Measurements from ENCODE around the gene PNPLA8.

Gene PNPLA8

GRCh38 chr7:108452707-108453106 is 73.2 kb downstream of the PNPLA8 start:
- TF ChIP-seq FOXM1 (IDR thresholded peaks at IDR 0.05; ENCODE audit: borderline replicate concordance, low read depth) = no peak
- TF ChIP-seq CREB1 (IDR thresholded peaks at IDR 0.05; ENCODE audit: low read depth) = no peak
- no peak for TF ChIP-seq MAX (IDR thresholded peaks at IDR 0.05)
- TF ChIP-seq USF1 (IDR thresholded peaks at IDR 0.05) = no peak
- TF ChIP-seq RAD21 (IDR thresholded peaks at IDR 0.05; ENCODE audit: low read depth) = peak; percentile 43; the same call in 1 of the 2 replicates

- TF ChIP-seq USF1 (IDR thresholded peaks at IDR 0.05) (no peak), ZBTB7A (IDR thresholded peaks at IDR 0.05; ENCODE audit: low read depth) (no peak), RAD21 (IDR thresholded peaks at IDR 0.05; ENCODE audit: low read depth) (no peak), NFIC (IDR thresholded peaks at IDR 0.05) (no peak), TCF12 (IDR thresholded peaks at IDR 0.05; ENCODE audit: low read depth) (no peak), TAF1 (IDR thresholded peaks at IDR 0.05; ENCODE audit: low read depth) (no peak), CREB1 (IDR thresholded peaks at IDR 0.05; ENCODE audit: low read depth) (no peak), REST (IDR thresholded peaks at IDR 0.05; ENCODE audit: low read depth) (no peak), FOXM1 (IDR thresholded peaks at IDR 0.05; ENCODE audit: borderline replicate concordance, low read depth) (no peak), YY1 (IDR thresholded peaks at IDR 0.05; ENCODE audit: low read depth) (no peak), MAX (IDR thresholded peaks at IDR 0.05) (no peak), TEAD4 (IDR thresholded peaks at IDR 0.05) (no peak), EGR1 (IDR thresholded peaks at IDR 0.05) (no peak), CEBPB (IDR thresholded peaks at IDR 0.05) (no peak), EP300 (IDR thresholded peaks at IDR 0.05; ENCODE audit: borderline replicate concordance) (no peak)
Observed at GRCh38 chr7:108451296-108451848, 74.6 kb downstream of the PNPLA8 start.

GRCh38 chr7:108450160-108450559 is 75.8 kb downstream of the PNPLA8 start:
- TF ChIP-seq EGR1 (IDR thresholded peaks at IDR 0.05) = no peak
- TF ChIP-seq TEAD4 (IDR thresholded peaks at IDR 0.05) = no peak
- TF ChIP-seq USF1 (IDR thresholded peaks at IDR 0.05) = no peak
- no peak for TF ChIP-seq CEBPB (IDR thresholded peaks at IDR 0.05)
- TF ChIP-seq TAF1 (IDR thresholded peaks at IDR 0.05; ENCODE audit: low read depth) = no peak
- TF ChIP-seq TCF12 (IDR thresholded peaks at IDR 0.05; ENCODE audit: low read depth) = no peak
- TF ChIP-seq MAX (IDR thresholded peaks at IDR 0.05) = no peak
- no peak for TF ChIP-seq NFIC (IDR thresholded peaks at IDR 0.05)
- no peak for TF ChIP-seq CREB1 (IDR thresholded peaks at IDR 0.05; ENCODE audit: low read depth)
- no peak for TF ChIP-seq RAD21 (IDR thresholded peaks at IDR 0.05; ENCODE audit: low read depth)
- no peak for TF ChIP-seq FOXM1 (IDR thresholded peaks at IDR 0.05; ENCODE audit: borderline replicate concordance, low read depth)
- TF ChIP-seq REST (IDR thresholded peaks at IDR 0.05; ENCODE audit: low read depth) = no peak
- no peak for TF ChIP-seq ZBTB7A (IDR thresholded peaks at IDR 0.05; ENCODE audit: low read depth)
- TF ChIP-seq YY1 (IDR thresholded peaks at IDR 0.05; ENCODE audit: low read depth) = no peak
- TF ChIP-seq EP300 (IDR thresholded peaks at IDR 0.05; ENCODE audit: borderline replicate concordance) = no peak

GRCh38 chr7:108449521-108449920 is 76.4 kb downstream of the PNPLA8 start:
- no peak for TF ChIP-seq CREB1 (IDR thresholded peaks at IDR 0.05; ENCODE audit: low read depth)
- TF ChIP-seq EP300 (IDR thresholded peaks at IDR 0.05; ENCODE audit: borderline replicate concordance) = no peak

- TF ChIP-seq EGR1 (IDR thresholded peaks at IDR 0.05) (no peak), RAD21 (IDR thresholded peaks at IDR 0.05; ENCODE audit: low read depth) (no peak), TEAD4 (IDR thresholded peaks at IDR 0.05) (no peak), CEBPB (IDR thresholded peaks at IDR 0.05) (no peak), REST (IDR thresholded peaks at IDR 0.05; ENCODE audit: low read depth) (no peak), TCF12 (IDR thresholded peaks at IDR 0.05; ENCODE audit: low read depth) (no peak), USF1 (IDR thresholded peaks at IDR 0.05) (no peak), MAX (IDR thresholded peaks at IDR 0.05) (no peak), YY1 (IDR thresholded peaks at IDR 0.05; ENCODE audit: low read depth) (no peak), TAF1 (IDR thresholded peaks at IDR 0.05; ENCODE audit: low read depth) (no peak), CREB1 (IDR thresholded peaks at IDR 0.05; ENCODE audit: low read depth) (no peak), ZBTB7A (IDR thresholded peaks at IDR 0.05; ENCODE audit: low read depth) (no peak), FOXM1 (IDR thresholded peaks at IDR 0.05; ENCODE audit: borderline replicate concordance, low read depth) (no peak), EP300 (IDR thresholded peaks at IDR 0.05; ENCODE audit: borderline replicate concordance) (no peak), NFIC (IDR thresholded peaks at IDR 0.05) (no peak)
Observed at GRCh38 chr7:108448584-108449505, 77.1 kb downstream of the PNPLA8 start.

All from Ishikawa (cell line).